Kidney glomerular epithelial cell (primary cell): ENCODE measurements around the gene SCAMP4.
A peak's percentile ranks its signal among the peaks of the same experiment; 100 is the strongest.
"Not testable (repeated sequence)": the region's sequence is repeated elsewhere in the genome, so short reads cannot be mapped to it uniquely, and the experiment has no call there.

Experiments used
- DNase-seq: peaks from one replicate; lab custom pipeline; 2025; lab: John Stamatoyannopoulos, UW

SCAMP4 gene

GRCh38 chr19:1882786-1883692, 22.2 kb upstream of the SCAMP4 start:
- DNase-seq: no peak

GRCh38 chr19:1883784-1884183, 21.4 kb upstream of the SCAMP4 start:
- no peak for DNase-seq

DNA sequence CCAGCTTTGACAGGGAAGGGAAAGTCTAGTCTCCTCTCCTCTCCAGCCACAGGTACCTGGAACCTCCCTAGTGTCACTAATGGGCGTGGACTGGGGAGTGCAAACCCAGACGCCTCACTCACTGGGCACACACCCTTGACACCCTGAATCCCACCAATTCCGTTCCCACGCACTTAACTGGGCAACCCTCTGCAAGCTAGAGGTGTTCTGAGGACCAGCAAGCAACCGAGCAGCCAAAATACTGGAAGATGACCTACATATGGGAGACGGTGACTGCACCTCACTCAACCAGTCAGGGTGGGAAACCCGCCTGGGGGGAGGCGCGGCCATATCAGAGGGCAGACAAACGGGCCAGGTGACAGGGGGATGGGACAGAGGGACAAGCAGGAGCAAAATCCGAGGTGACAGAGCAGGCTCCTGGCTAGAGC, 20.9 kb upstream of the SCAMP4 start:
- no peak for DNase-seq

DNA sequence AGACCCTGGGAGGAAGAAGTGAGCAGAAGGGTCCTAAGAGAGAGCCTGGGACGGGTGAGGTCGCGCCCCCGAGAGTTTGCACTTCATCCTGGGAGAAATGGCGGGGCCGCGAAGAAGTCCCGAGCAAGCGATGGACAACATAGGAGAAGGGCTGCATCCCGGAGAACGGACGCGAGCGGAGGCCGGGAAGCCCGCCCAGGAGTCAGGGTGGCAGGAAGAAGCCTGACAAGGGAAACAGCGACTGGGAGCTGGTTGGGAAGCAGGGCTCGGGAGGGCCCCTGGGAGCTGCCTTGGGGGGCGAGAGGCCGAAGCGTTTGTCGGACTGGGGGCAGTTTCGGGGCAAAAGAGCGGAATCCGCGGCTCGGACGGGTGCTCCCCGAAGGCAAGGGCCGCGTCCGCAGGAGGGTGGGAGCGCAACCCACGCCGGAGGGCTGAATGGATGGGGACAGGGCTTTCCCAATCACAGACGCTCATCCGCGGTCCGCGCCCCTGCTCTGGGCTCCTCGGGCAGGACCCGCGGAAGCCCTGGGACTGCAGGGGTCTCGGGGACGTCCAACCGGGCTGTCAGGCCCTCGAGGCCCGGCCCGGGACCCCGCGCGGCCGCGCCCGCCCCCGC, 20.4 kb upstream of the SCAMP4 start:
- no peak for DNase-seq

DNA sequence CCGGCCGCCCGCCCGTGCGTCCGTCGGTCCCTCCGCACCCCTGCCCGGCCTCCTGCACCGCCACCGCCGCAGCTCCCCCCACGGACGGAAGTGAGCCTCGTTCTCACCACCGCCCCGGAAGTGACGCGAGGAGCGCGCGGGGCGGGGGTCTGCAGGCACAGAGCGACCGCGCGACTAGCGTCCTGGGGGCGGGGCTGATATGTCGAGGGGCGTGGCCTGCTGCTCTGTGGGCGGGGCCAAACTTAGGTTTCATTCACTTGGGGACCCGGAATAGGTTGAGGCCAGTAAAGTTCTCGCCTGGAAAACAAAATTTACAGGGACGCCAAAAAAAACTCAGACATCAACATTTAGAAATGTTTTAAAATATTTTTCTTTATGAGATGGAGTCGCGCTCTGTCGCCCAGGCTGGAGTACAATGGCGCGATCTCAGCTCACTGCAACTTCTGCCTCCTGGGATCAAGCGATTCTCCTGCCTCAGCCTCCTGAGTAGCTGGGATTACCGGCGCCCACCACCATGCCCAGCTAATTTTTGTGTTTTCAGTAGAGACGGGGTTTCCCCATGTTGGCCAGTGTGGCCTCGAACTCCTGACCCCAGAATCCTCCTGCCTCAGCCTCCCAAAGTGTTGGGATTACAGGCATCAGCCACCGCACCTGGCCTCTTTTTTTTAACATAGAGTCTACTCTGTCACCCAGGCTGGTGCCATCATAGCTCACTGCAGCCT, 19.6 kb upstream of the SCAMP4 start, which contains the start of gene ABHD17A:
TSS of gene ABHD17A (minus strand) at position 99 of the 722 bp plus-strand sequence. CDS start 3,930 bp downstream, outside the sequence.
- DNase-seq: peak; percentile 52

GRCh38 chr19:1886360-1886759, 18.8 kb upstream of the SCAMP4 start:
- not testable (repeated sequence) for DNase-seq

DNA sequence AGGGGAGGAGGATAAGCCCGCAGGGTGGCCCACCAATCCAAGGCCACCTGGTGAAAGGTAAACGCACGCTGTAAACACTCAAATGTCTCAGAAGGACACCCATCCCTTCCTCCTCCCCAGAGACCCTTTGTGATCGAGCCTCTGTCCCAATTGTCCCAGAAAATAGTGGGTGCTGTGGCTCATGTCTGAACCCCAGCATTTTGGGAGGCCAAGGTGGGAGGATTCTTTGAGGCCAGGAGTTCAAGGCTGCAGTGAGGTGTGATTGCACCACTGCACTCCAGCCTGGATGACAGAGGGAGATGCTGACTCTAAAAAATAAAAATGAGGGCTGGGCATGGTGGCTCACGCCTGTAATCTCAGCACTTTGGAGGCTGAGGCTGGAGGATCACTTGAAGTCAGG, 16.8 kb upstream of the SCAMP4 start:
- DNase-seq: no peak

GRCh38 chr19:1889907-1890306, 15.3 kb upstream of the SCAMP4 start:
- no peak for DNase-seq

DNA sequence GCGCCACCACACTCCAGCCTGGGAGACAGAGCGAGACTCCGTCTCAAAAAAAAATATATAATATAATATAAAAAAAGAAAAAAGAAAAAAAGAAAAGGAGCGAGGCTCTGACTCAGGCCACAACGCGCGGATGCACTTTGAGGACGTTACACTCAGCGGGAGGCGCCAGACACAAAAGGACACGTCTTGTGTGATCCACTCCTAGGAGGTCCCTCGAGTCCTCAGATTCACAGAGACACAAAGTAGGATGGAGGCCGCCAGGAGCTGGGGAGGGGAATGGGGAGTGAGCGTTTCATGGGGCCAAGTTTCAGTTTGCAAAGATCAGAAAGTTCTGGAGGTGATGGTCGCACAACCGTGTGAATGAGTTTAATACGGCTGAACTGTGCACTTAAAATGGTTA, 11.4 kb upstream of the SCAMP4 start:
- no peak for DNase-seq

DNA sequence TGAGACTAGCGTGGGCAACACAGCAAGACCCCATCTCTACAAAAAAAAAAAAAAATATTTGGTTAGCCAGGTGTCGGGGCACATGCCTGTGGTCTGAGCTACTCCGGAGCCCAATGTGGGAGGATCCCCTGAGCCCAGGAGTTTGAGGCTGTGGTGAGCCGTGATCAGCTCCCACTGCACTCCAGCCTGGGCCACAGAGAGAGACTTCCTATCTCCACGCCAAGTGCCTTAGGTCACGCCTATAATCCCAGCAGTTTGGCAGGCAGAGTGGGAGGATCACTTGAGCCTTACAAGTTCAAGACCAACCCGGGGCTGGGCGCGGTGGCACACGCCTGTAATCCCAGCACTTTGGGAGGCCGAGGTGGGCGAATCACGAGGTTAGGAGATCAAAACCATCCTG, 8.7 kb upstream of the SCAMP4 start:
- DNase-seq: no peak

DNA sequence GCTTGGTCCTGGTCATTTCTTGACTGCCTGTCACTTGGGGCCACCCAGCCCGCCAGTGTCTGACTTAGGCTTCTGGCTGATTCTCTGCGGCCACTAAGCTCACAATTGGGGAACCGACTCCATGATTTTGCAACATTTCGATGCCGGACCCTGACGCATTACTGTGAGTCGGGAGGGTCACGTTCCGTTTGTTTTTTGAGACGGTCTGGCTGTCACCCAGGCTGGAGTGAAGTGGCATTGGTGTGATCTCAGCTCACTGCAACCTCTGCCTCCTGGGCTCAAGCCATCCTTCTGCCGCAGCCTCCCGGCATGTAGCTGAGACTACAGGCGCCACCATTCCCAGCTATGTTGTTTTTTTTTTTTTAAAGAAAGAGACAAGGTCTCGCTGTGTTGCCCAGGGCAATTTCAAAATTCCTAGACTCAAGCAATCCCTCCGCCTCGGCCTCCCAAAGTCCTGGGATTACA, 3.2 kb upstream of the SCAMP4 start:
- DNase-seq: no peak

DNA sequence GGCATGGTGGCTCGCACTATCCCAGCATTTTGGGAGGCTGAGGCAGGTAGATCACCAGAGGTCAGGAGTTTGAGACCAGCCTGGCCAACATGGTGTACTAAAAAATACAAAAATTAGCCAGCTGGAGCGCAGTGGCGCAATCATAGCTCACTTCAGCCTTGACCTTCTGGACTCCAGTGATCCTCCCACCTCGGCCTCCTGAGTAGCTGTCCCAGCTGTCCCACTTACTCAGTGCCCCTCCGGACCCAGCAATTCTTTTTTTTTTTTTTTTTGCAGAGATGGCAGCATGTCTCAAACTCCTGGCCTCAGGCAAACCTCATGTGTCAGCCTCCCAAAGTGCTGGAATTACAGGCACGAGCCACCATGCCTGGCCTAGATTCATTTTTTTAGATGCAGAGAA, 2.3 kb upstream of the SCAMP4 start:
- no peak for DNase-seq

GRCh38 chr19:1904860-1905109, 414 bp upstream of the SCAMP4 start:
- DNase-seq: no peak

- no peak for DNase-seq
These were observed 720 bp downstream of the SCAMP4 start for GRCh38 chr19:1905863-1906375.

DNA sequence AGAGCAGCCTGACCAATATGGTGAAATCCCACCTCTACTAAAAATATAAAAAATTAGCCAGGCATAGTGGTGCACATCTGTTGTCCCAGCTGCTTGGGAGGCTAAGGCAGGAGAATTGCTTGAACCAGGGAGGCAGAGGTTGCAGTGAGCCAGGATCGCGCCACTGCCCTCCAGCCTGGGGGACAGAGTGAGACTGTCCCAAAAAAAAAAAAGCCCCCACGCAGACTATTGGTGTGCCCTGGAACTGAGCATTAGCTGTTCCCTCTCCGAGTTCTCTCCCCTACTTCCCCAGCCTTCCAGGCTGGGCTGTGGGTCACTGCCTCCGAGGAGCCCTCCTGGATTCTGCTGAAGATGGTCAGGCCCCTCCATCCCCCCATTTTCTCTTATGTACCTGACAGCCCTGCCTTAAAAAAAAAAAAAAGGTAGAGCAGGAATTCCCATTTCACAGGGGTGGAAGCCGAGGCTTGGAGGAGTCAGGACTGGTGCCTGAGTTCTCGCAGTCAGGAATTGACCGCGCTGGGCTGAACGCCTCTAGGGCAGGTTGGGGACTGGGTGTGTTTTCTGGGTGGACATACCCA, 1.9 kb downstream of the SCAMP4 start:
- no peak for DNase-seq

- DNase-seq: peak; percentile 23
These were observed 2.6 kb downstream of the SCAMP4 start for GRCh38 chr19:1907563-1908363.

DNA sequence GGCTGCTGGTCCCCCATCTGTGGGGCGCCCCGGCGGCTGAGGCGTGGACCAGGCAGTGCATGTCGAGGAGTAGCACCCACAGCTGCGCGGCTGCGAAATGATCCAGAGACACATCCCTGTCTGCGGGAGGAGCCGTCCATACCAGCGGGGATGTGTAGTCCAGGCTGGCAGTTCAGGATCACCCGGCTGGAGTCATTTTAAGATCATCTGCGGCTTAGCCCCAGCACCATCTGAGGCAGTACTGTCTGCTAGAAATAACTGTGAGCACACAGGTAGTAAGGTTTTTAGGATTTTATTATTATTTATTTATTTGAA, 3.1 kb downstream of the SCAMP4 start:
- no peak for DNase-seq

DNA sequence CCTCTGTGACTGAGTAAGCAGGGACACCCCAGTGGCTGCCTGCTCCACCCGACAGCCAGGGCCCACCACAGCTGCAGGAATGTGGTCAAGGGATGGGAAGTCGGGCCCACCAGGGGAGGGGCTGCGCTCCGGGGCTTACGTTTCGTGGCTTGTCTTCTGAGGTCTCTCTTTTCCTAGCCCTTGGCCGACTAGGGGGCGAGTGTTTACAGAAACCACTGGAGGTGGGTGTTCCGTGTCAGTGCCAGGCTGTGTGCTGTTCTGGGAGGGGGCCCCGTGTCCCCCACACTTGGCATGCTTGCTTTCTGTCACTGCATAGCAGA, 4.5 kb downstream of the SCAMP4 start:
- DNase-seq: no peak

- DNase-seq: no peak
These were observed 5.0 kb downstream of the SCAMP4 start for GRCh38 chr19:1910177-1910576.

- no peak for DNase-seq
These were observed 5.9 kb downstream of the SCAMP4 start for GRCh38 chr19:1911098-1911497.

GRCh38 chr19:1911995-1912394, 6.8 kb downstream of the SCAMP4 start:
- no peak for DNase-seq
